ENCODE measurements around the gene GPR141.

GRCh38 chr7:37714606-37715005 is 31.0 kb downstream of the GPR141 start:
- TF ChIP-seq POLR2A (IDR thresholded peaks at IDR 0.05; ENCODE audit: low read length) (no peak), GATA1 (IDR thresholded peaks at IDR 0.05; ENCODE audit: low read depth, low read length) (no peak)

All from erythroblast (primary cell).